ENCODE results near the gene CFAP298. TPM values are rescaled to one million over a fixed set of nuclear protein-coding genes. Genes with fewer than 3 reads are reported as not detected.
"Not testable (repeated sequence)": the region's sequence is repeated elsewhere in the genome, so short reads cannot be mapped to it uniquely, and the experiment has no call there.

CFAP298 gene
- total and polyA plus RNA-seq, 2 donors (not counting 1 experiment from before 2014, with no cell fraction given) = 22.0 to 29.2 TPM

DNA sequence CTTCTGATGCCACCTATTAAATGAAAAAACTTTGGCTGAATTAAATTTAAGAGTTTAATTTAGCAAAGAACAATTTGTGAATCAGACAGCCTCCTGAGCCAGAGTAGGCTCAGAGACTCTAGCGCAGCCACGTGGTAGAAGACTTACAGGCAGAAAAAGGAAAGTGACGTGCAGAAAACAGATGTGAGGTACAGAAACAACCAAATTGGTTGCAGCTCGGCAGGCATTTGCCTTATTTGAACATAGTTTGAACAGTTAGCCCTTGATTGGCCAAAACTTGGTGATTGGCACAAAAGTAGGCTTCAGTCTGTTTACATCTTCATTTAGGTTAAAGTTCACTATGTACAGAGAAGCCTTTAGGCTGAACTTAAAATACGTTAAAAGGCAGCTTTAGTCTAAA lies 49.8 kb downstream of the CFAP298 start:
- WGBS (ENCODE audit: insufficient coverage) = 67% methylated on average over 4 of the region's 5 CpGs
- no peaks in the 10 kb centered on the region for H4K20me1 ChIP-seq (ENCODE audit: control insufficient read depth, insufficient read depth, low read length, poor library complexity, severe bottlenecking)
- no peak overlapping the region for H3K9ac ChIP-seq (ENCODE audit: low read length)
- H3K4me3 Mint-ChIP-seq = no peak overlapping the region
- peaks cover 0 to 10% (median 5%) of the 10 kb centered on the region in 4 experiments for H3K27me3 ChIP-seq (replicated peaks in 1 of 4; ENCODE audit: control extremely low read depth in 1 of 4, control insufficient read depth in 3 of 4, insufficient read depth in 4 of 4, low read length in 3 of 4)
- intact Hi-C loops (cut with micrococcal nuclease) = no loop called here
- ChIA-PET POLR2A (no interaction called here), CTCF (interaction anchor here (1.1 kb wide), 1 partner anchor 20 kb away, joined by 3 read pairs; no protein-coding TSS in a partner anchor)
- peaks cover 0 to 3% (median 0%) of the 10 kb centered on the region in 3 donors for H3K9me3 ChIP-seq (ENCODE audit: control extremely low read depth in 1 of 3, control insufficient read depth in 2 of 3, insufficient read depth in 1 of 3, low read length in 2 of 3)
- H3K4me2 ChIP-seq (replicated peaks; ENCODE audit: low read depth, low read length, poor library complexity, severe bottlenecking) = no peak overlapping the region
- no peaks in the 10 kb centered on the region for H3K4me1 Mint-ChIP-seq
- no peak overlapping the region for H3K27ac ChIP-seq (ENCODE audit: low read length in 2 of 2)
- no peaks in the 10 kb centered on the region for H3K36me3 ChIP-seq (replicated peaks in 1 of 2; ENCODE audit: control extremely low read depth in 1 of 2, control insufficient read depth in 1 of 2, extremely low read depth in 1 of 2, insufficient read depth in 2 of 2, low read length in 1 of 2)
- TF ChIP-seq, protein P1, sequence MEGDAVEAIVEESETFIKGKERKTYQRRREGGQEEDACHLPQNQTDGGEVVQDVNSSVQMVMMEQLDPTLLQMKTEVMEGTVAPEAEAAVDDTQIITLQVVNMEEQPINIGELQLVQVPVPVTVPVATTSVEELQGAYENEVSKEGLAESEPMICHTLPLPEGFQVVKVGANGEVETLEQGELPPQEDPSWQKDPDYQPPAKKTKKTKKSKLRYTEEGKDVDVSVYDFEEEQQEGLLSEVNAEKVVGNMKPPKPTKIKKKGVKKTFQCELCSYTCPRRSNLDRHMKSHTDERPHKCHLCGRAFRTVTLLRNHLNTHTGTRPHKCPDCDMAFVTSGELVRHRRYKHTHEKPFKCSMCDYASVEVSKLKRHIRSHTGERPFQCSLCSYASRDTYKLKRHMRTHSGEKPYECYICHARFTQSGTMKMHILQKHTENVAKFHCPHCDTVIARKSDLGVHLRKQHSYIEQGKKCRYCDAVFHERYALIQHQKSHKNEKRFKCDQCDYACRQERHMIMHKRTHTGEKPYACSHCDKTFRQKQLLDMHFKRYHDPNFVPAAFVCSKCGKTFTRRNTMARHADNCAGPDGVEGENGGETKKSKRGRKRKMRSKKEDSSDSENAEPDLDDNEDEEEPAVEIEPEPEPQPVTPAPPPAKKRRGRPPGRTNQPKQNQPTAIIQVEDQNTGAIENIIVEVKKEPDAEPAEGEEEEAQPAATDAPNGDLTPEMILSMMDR (IDR thresholded peaks at IDR 0.05) = no peak
- no peak for TF ChIP-seq EZH2 (IDR thresholded peaks at IDR 0.05; ENCODE audit: borderline replicate concordance, insufficient read depth, low read depth, low read length, poor library complexity, severe bottlenecking)
- no peak for DNase-seq
- H3K27ac Mint-ChIP-seq = no peak overlapping the region
- H3K4me1 ChIP-seq (ENCODE audit: control insufficient read depth in 2 of 2, insufficient read depth in 2 of 2, low read length in 2 of 2) = peaks cover 0 to 1% of the 10 kb centered on the region in 2 donors
- H3K4me3 ChIP-seq (ENCODE audit: control extremely low read depth in 1 of 5, extremely low read depth in 1 of 5, insufficient read depth in 1 of 5, low read depth in 2 of 5, low read length in 4 of 5) = no peak overlapping the region
- ATAC-seq (ENCODE audit: low read depth) = no peak
- H3K27me3 Mint-ChIP-seq = peaks cover 31% of the 10 kb centered on the region
- H3K9me3 Mint-ChIP-seq (ENCODE audit: insufficient read depth) = peaks cover 8% of the 10 kb centered on the region
- no peak overlapping the region for H2AFZ ChIP-seq (ENCODE audit: insufficient read depth, low read depth, low read length, poor library complexity, severe bottlenecking)
- no peaks in the 10 kb centered on the region for H3K79me2 ChIP-seq (ENCODE audit: control insufficient read depth, insufficient read depth, low read length)

GRCh38 chr21:32561476-32561875 lies 50.7 kb downstream of the CFAP298 start:
- CTCF ChIA-PET = interaction anchor here (1.1 to 1.7 kb wide), 2 partner anchors 8 to 19 kb away, joined by 3 to 4 read pairs; no protein-coding TSS in a partner anchor
- intact Hi-C loops (cut with micrococcal nuclease) = not testable (repeated sequence)

More at GRCh38 chr21:32561476-32561875, 50.7 kb downstream of the CFAP298 start:
- H3K27me3 Mint-ChIP-seq = peaks cover 27% of the 10 kb centered on the region
- H3K79me2 ChIP-seq (ENCODE audit: control insufficient read depth, insufficient read depth, low read length); H3K4me2 ChIP-seq (replicated peaks; ENCODE audit: low read depth, low read length, poor library complexity, severe bottlenecking); H3K9me3 ChIP-seq (ENCODE audit: control extremely low read depth in 1 of 3, control insufficient read depth in 2 of 3, insufficient read depth in 1 of 3, low read length in 2 of 3); POLR2A ChIA-PET; H2AFZ ChIP-seq (ENCODE audit: insufficient read depth, low read depth, low read length, poor library complexity, severe bottlenecking); H3K36me3 ChIP-seq (replicated peaks in 1 of 2; ENCODE audit: control extremely low read depth in 1 of 2, control insufficient read depth in 1 of 2, extremely low read depth in 1 of 2, insufficient read depth in 2 of 2, low read length in 1 of 2); DNase-seq; ATAC-seq (ENCODE audit: low read depth); H4K20me1 ChIP-seq (ENCODE audit: control insufficient read depth, insufficient read depth, low read length, poor library complexity, severe bottlenecking); H3K9me3 Mint-ChIP-seq (ENCODE audit: insufficient read depth); H3K4me1 ChIP-seq (ENCODE audit: control insufficient read depth in 2 of 2, insufficient read depth in 2 of 2, low read length in 2 of 2); H3K4me3 Mint-ChIP-seq; H3K4me1 Mint-ChIP-seq; H3K4me3 ChIP-seq (ENCODE audit: control extremely low read depth in 1 of 5, extremely low read depth in 1 of 5, insufficient read depth in 1 of 5, low read depth in 2 of 5, low read length in 4 of 5); H3K27me3 ChIP-seq (replicated peaks in 1 of 4; ENCODE audit: control extremely low read depth in 1 of 4, control insufficient read depth in 3 of 4, insufficient read depth in 4 of 4, low read length in 3 of 4); H3K27ac Mint-ChIP-seq; H3K27ac ChIP-seq (ENCODE audit: low read length in 2 of 2); H3K9ac ChIP-seq (ENCODE audit: low read length): not testable (repeated sequence)
- WGBS (ENCODE audit: insufficient coverage) = no CpG with 5 or more reads among the region's 1 CpG

Data from B cell (primary cell).